Measurements from ENCODE around the gene UGGT1. TPM values are rescaled to one million over a fixed set of nuclear protein-coding genes. Genes with fewer than 3 reads are reported as not detected.

The UGGT1 gene
- total and polyA plus RNA-seq, 12 donors, result 6.5 to 44.0 (median 28.4) TPM

DNA sequence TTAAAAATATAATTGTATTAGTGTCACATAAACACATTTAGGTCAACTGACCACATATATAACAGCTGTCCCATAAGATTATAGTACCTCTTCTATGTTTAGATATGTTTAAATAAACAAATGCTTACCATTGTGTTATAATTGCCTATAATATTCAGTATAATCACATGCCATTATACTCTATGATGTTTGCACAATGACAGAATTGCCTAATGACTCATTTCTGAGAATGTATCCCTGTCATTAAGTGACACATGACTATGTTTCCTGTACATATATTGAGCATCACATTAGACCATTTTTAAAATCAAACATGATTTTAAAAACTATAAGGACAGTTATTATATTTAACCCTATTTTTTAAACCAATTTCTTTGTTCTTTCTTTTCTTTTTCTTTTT lies 137.9 kb downstream of the UGGT1 start:
- DNase-seq (no peak), ATAC-seq (no peak)
- Histone ChIP-seq H3K9me3 (no peaks in the 10 kb centered on the region), H3K4me3 (no peak overlapping the region), H3K27me3 (peaks cover 0 to 14% (median 0%) of the 10 kb centered on the region in 7 donors), H3K36me3 (no peaks in the 10 kb centered on the region), H3K4me1 (peaks cover 0 to 10% (median 4%) of the 10 kb centered on the region in 9 donors), H3K27ac (no peak overlapping the region)
- TF ChIP-seq, protein P1, sequence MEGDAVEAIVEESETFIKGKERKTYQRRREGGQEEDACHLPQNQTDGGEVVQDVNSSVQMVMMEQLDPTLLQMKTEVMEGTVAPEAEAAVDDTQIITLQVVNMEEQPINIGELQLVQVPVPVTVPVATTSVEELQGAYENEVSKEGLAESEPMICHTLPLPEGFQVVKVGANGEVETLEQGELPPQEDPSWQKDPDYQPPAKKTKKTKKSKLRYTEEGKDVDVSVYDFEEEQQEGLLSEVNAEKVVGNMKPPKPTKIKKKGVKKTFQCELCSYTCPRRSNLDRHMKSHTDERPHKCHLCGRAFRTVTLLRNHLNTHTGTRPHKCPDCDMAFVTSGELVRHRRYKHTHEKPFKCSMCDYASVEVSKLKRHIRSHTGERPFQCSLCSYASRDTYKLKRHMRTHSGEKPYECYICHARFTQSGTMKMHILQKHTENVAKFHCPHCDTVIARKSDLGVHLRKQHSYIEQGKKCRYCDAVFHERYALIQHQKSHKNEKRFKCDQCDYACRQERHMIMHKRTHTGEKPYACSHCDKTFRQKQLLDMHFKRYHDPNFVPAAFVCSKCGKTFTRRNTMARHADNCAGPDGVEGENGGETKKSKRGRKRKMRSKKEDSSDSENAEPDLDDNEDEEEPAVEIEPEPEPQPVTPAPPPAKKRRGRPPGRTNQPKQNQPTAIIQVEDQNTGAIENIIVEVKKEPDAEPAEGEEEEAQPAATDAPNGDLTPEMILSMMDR (IDR thresholded peaks at IDR 0.05), result no peak
- intact Hi-C loops (cut with DNase I), result no loop called here

DNA sequence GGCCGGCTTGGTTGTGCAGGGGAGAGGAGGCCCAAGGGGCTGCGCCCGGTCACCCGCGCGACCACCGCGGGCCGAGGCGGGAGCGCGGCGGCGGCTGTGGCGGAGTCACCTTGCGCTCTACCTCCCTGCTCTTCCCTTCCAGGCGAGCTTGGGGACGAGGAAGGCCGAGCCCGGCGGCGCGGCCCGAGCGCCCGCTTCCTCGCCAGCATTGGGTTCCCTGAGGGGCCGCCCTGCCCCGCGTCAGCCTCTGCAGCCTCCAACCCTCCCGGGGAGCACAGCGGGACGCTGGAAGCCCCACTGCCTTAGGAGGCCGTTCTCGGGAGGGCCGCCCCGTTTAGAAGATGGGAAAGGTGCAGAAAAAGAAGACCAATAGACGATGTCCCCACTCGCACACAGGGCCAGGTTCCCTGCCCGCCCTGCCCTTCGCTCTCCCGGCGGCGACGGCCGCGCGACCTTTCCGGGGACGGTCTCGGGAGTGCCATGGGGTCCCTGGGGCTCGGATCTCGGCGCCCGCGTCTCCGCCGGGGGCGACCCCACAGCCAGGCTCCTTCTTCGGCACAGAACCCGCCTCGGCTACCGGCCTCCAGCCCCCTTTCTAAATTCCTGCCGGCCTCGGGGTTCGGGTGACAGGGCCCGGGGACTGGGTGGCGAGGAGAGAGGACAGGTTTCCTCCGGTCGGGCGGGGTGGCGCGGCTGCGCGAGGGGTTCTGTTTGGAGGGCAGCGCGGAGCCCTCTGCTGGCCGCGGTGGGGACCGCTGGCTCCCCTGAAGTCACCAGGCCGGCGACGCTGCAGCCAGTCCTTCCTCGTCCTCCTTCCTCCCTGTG lies 142.2 kb downstream of the UGGT1 start:
- Histone ChIP-seq H3K4me1 (peaks cover 0 to 20% (median 5%) of the 10 kb centered on the region in 9 donors), H3K9me3 (no peaks in the 10 kb centered on the region), H3K27ac (peak overlapping the region; percentile 80 to 96 (median 87)), H3K36me3 (no peaks in the 10 kb centered on the region), H3K27me3 (peaks cover 0 to 14% (median 0%) of the 10 kb centered on the region in 7 donors), H3K4me3 (peak overlapping the region; percentile 56 to 89 (median 68))
- ATAC-seq, result peak; percentile 95 to 98 (median 97)
- TF ChIP-seq, protein P1 (IDR thresholded peaks at IDR 0.05), result peak; percentile 85 to 96 (median 93)
- intact Hi-C loops (cut with DNase I), result loop anchor here in 9 of 10 donors (2.0 to 10.0 kb wide), 7 partner anchors 36 to 72 kb away; no protein-coding TSS in a partner anchor
- 0% methylated on average over 64 to 84 of the region's 84 CpGs for WGBS, 2 donors
- peak; percentile 89 to 91 for DNase-seq

DNA sequence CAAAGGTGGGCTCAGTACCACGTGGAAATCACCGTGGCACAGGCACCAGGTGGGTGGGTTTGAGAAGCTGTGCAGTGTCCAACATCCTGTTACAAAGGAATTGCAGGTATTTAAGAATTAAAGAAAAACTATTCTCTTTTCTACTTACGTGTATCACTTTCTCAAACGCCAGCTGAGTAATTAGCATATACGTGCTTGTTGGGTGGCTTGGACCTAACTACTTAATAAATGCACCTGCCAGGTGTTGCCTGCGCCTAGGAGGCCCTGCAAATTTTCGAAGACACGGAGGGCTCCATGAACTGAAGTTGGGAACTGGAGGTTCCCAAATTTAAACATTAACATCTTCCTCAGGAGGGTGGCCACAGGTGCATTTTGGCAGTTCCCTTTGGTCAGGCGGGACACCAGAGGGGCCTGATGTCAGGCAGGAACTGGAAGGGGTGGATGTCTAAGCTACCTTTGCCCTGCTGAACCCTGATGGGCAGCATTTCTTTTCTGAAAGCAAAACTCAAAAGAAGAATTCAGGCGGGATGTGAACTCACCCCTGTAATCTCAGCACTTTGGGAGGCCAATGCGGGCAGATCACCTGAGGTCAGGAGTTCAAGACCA lies 142.9 kb downstream of the UGGT1 start:
- DNase-seq, result no peak
- intact Hi-C loops (cut with DNase I), result loop anchor here in 9 of 10 donors (2.0 to 10.0 kb wide), 7 partner anchors 37 to 71 kb away; no protein-coding TSS in a partner anchor
- Histone ChIP-seq H3K36me3 (no peaks in the 10 kb centered on the region), H3K27me3 (peaks cover 0 to 14% (median 0%) of the 10 kb centered on the region in 7 donors), H3K9me3 (no peaks in the 10 kb centered on the region), H3K27ac (peak overlapping the region in 5 of 10 donors; percentile 80 to 96 (median 89)), H3K4me1 (peaks cover 0 to 20% (median 5%) of the 10 kb centered on the region in 9 donors), H3K4me3 (peak overlapping the region in 6 of 10 donors; percentile 62 to 89 (median 73))
- ATAC-seq, result no peak
- TF ChIP-seq, protein P1 (IDR thresholded peaks at IDR 0.05), result peak in 2 of 9 donors; percentile 5 to 30
- 48% methylated on average over 11 of the region's 11 CpGs for WGBS, 2 donors

DNA sequence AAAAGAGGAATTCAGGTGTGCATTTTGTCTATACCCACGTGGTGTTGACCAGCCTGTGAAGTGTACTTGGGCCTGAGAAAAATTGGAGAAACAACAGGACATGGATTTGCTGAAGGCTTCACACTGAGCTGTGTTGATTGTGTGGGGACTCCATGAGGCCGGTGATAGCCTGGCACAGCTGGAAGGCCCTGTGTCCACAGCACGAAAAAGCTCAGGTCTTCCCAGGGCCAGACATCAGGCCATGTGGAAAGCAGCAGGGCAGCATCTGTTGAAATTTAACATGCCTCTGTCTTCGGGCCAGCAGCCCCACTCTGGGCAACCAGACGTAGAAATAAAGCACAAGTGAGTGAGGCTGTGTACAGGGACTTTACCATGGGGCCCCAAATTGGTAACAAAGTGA lies 143.6 kb downstream of the UGGT1 start:
- TF ChIP-seq, protein P1 (IDR thresholded peaks at IDR 0.05), result no peak
- peaks cover 0 to 20% (median 5%) of the 10 kb centered on the region in 9 donors for H3K4me1 ChIP-seq
- no peak overlapping the region for H3K4me3 ChIP-seq
- intact Hi-C loops (cut with DNase I), result loop anchor here in 8 of 10 donors (5.0 to 10.0 kb wide), 6 partner anchors 37 to 70 kb away; no protein-coding TSS in a partner anchor
- ATAC-seq (no peak), DNase-seq (no peak)
- no peak overlapping the region for H3K27ac ChIP-seq
- no peaks in the 10 kb centered on the region for H3K36me3 ChIP-seq
- 79 to 85% methylated on average over 5 of the region's 5 CpGs for WGBS, 2 donors
- H3K27me3 ChIP-seq, result peaks cover 0 to 14% (median 0%) of the 10 kb centered on the region in 7 donors
- no peaks in the 10 kb centered on the region for H3K9me3 ChIP-seq

All from heart right ventricle (tissue), 16 donors.